Measurements from ENCODE around the gene ELAC1.

ELAC1 gene

DNA sequence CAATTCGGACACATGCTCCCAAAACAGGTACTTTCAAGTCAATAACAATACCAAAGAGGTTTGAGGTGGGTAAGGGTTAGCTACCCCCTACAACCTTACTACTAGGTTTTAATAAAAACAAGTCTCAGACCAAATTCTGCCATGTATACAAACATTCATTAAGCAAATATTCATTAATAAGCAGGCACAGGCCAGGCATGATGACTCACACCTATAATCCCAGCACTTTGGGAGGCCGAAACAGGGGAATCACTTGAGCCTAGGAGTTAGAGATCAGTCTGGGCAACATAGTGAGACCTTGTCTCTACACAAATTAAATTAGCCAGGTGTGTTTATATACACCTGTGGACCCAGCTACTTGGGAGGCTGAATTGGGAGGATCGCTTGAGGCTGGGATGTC, 11.7 kb upstream of the ELAC1 start:
- Histone ChIP-seq H2AFZ (ENCODE audit: low read depth, low read length, severe bottlenecking) (no peak overlapping the region), H3F3A (ENCODE audit: insufficient read depth) (no peaks in the 10 kb centered on the region), H3K4me2 (ENCODE audit: low read depth, low read length, poor library complexity, severe bottlenecking) (no peak overlapping the region)

GRCh38 chr18:50961974-50962373, 5.9 kb upstream of the ELAC1 start:
- Histone ChIP-seq H3K9me3 (ENCODE audit: insufficient read depth, low read length) (peaks cover 25% of the 10 kb centered on the region; the same call in 1 of the 2 replicates), H3K9me2 (replicated peaks; ENCODE audit: insufficient read depth, low read length) (no peaks in the 10 kb centered on the region), H3K27me3 (ENCODE audit: low read length) (0 out of 2 replicates have a peak, but pooled peaks cover 3% of the 10 kb centered on the region), H3K79me2 (ENCODE audit: insufficient read depth, low read length) (no peaks in the 10 kb centered on the region), H3K4me3 (ENCODE audit: insufficient read depth, low read length, poor library complexity, severe bottlenecking) (peak overlapping the region; percentile 1), H3K4me2 (ENCODE audit: low read depth, low read length, poor library complexity, severe bottlenecking) (no peak overlapping the region), H3K36me3 (ENCODE audit: low read length) (peaks cover 7% of the 10 kb centered on the region; the same call in 1 of the 2 replicates), H3K9ac (ENCODE audit: low read length) (no peak overlapping the region), H4K20me1 (ENCODE audit: low read depth, low read length) (no peaks in the 10 kb centered on the region), H2AFZ (ENCODE audit: low read depth, low read length, severe bottlenecking) (no peak overlapping the region), H3F3A (ENCODE audit: insufficient read depth) (no peaks in the 10 kb centered on the region), H3K27ac (ENCODE audit: low read depth, low read length) (no peak overlapping the region)
- TF ChIP-seq CTCF (IDR thresholded peaks at IDR 0.05; ENCODE audit: insufficient read depth, low read length, poor library complexity, severe bottlenecking) (no peak), EZH2phosphoT487 (conservative IDR thresholded peaks at IDR 0.05; ENCODE audit: low read length) (no peak)

More for the DNA sequence above, 11.7 kb upstream of the ELAC1 start:
- Histone ChIP-seq H3K36me3 (ENCODE audit: low read length) (no peaks in the 10 kb centered on the region), H3K27me3 (ENCODE audit: low read length) (0 out of 2 replicates have a peak, but pooled peaks cover 3% of the 10 kb centered on the region), H3K9me2 (replicated peaks; ENCODE audit: insufficient read depth, low read length) (no peaks in the 10 kb centered on the region), H3K9ac (ENCODE audit: low read length) (no peak overlapping the region), H4K20me1 (ENCODE audit: low read depth, low read length) (no peaks in the 10 kb centered on the region; the same call in 1 of the 2 replicates), H3K4me3 (ENCODE audit: insufficient read depth, low read length, poor library complexity, severe bottlenecking) (no peak overlapping the region), H3K79me2 (ENCODE audit: insufficient read depth, low read length) (no peaks in the 10 kb centered on the region), H3K27ac (ENCODE audit: low read depth, low read length) (no peak overlapping the region), H3K9me3 (ENCODE audit: insufficient read depth, low read length) (peaks cover 5% of the 10 kb centered on the region; the same call in 1 of the 2 replicates)
- TF ChIP-seq EZH2phosphoT487 (conservative IDR thresholded peaks at IDR 0.05; ENCODE audit: low read length) (no peak), CTCF (IDR thresholded peaks at IDR 0.05; ENCODE audit: insufficient read depth, low read length, poor library complexity, severe bottlenecking) (no peak)

- Histone ChIP-seq H3K27me3 (ENCODE audit: low read length) (no peaks in the 10 kb centered on the region), H3K36me3 (ENCODE audit: low read length) (no peaks in the 10 kb centered on the region), H3K9me3 (ENCODE audit: insufficient read depth, low read length) (no peaks in the 10 kb centered on the region), H3K9me2 (replicated peaks; ENCODE audit: insufficient read depth, low read length) (no peaks in the 10 kb centered on the region), H4K20me1 (ENCODE audit: low read depth, low read length) (no peaks in the 10 kb centered on the region), H3F3A (ENCODE audit: insufficient read depth) (0 out of 2 replicates have a peak, but pooled peaks cover 3% of the 10 kb centered on the region), H3K27ac (ENCODE audit: low read depth, low read length) (no peak overlapping the region), H3K4me2 (ENCODE audit: low read depth, low read length, poor library complexity, severe bottlenecking) (peak overlapping the region; percentile 70), H3K9ac (ENCODE audit: low read length) (no peak overlapping the region), H2AFZ (ENCODE audit: low read depth, low read length, severe bottlenecking) (no peak overlapping the region), H3K79me2 (ENCODE audit: insufficient read depth, low read length) (no peaks in the 10 kb centered on the region), H3K4me3 (ENCODE audit: insufficient read depth, low read length, poor library complexity, severe bottlenecking) (no peak overlapping the region)
- TF ChIP-seq EZH2phosphoT487 (conservative IDR thresholded peaks at IDR 0.05; ENCODE audit: low read length) (no peak), CTCF (IDR thresholded peaks at IDR 0.05; ENCODE audit: insufficient read depth, low read length, poor library complexity, severe bottlenecking) (no peak)
These were observed 1.6 kb downstream of the ELAC1 start for GRCh38 chr18:50969448-50969847.

Measured in SU-DHL-6 (cell line).